Measurements from ENCODE around the gene ZC3H18.

The ZC3H18 gene

GRCh38 chr16:88552815-88553214, 17.4 kb upstream of the ZC3H18 start:
- Mint-ChIP-seq H3K4me3 (no peak overlapping the region), H3K4me1 (ENCODE audit: low read depth) (peaks cover 19% of the 10 kb centered on the region), H3K36me3 (ENCODE audit: low read depth) (no peaks in the 10 kb centered on the region), H3K27ac (no peak overlapping the region), H3K27me3 (peaks cover 4% of the 10 kb centered on the region), H3K9me3 (peaks cover 6% of the 10 kb centered on the region)
- DNase-seq = no peak

GRCh38 chr16:88553739-88554138, 16.5 kb upstream of the ZC3H18 start:
- no peak overlapping the region for H3K27ac Mint-ChIP-seq

GRCh38 chr16:88554711-88555264, 15.4 kb upstream of the ZC3H18 start:
- Mint-ChIP-seq H3K27me3 (peaks cover 11% of the 10 kb centered on the region), H3K4me3 (no peak overlapping the region), H3K36me3 (ENCODE audit: low read depth) (no peaks in the 10 kb centered on the region), H3K27ac (no peak overlapping the region), H3K9me3 (peaks cover 6% of the 10 kb centered on the region), H3K4me1 (ENCODE audit: low read depth) (peaks cover 12% of the 10 kb centered on the region)
- DNase-seq = no peak

More at GRCh38 chr16:88553739-88554138, 16.5 kb upstream of the ZC3H18 start:
- peaks cover 4% of the 10 kb centered on the region for H3K27me3 Mint-ChIP-seq
- H3K4me3 Mint-ChIP-seq = no peak overlapping the region
- no peaks in the 10 kb centered on the region for H3K36me3 Mint-ChIP-seq (ENCODE audit: low read depth)
- H3K9me3 Mint-ChIP-seq = peaks cover 6% of the 10 kb centered on the region
- no peak for DNase-seq
- H3K4me1 Mint-ChIP-seq (ENCODE audit: low read depth) = peaks cover 19% of the 10 kb centered on the region

- peaks cover 17% of the 10 kb centered on the region for H3K27me3 Mint-ChIP-seq
- peaks cover 6% of the 10 kb centered on the region for H3K9me3 Mint-ChIP-seq
- H3K4me1 Mint-ChIP-seq (ENCODE audit: low read depth) = peaks cover 3% of the 10 kb centered on the region
- no peaks in the 10 kb centered on the region for H3K36me3 Mint-ChIP-seq (ENCODE audit: low read depth)
- H3K4me3 Mint-ChIP-seq = no peak overlapping the region
- H3K27ac Mint-ChIP-seq = no peak overlapping the region
- no peak for DNase-seq
These were observed 13.8 kb upstream of the ZC3H18 start for GRCh38 chr16:88556294-88556988.

GRCh38 chr16:88558457-88559442, 11.5 kb upstream of the ZC3H18 start:
- no peak for DNase-seq
- H3K4me1 Mint-ChIP-seq (ENCODE audit: low read depth) = peaks cover 5% of the 10 kb centered on the region
- H3K36me3 Mint-ChIP-seq (ENCODE audit: low read depth) = no peaks in the 10 kb centered on the region
- H3K27ac Mint-ChIP-seq = no peak overlapping the region
- H3K27me3 Mint-ChIP-seq = peaks cover 17% of the 10 kb centered on the region
- H3K9me3 Mint-ChIP-seq = peaks cover 6% of the 10 kb centered on the region
- H3K4me3 Mint-ChIP-seq = no peak overlapping the region

GRCh38 chr16:88560714-88561484, 9.3 kb upstream of the ZC3H18 start:
- H3K27me3 Mint-ChIP-seq = peaks cover 17% of the 10 kb centered on the region
- peaks cover 6% of the 10 kb centered on the region for H3K9me3 Mint-ChIP-seq
- DNase-seq = no peak
- no peak overlapping the region for H3K4me3 Mint-ChIP-seq
- no peak overlapping the region for H3K27ac Mint-ChIP-seq
- H3K4me1 Mint-ChIP-seq (ENCODE audit: low read depth) = peaks cover 8% of the 10 kb centered on the region
- no peaks in the 10 kb centered on the region for H3K36me3 Mint-ChIP-seq (ENCODE audit: low read depth)

- Mint-ChIP-seq H3K27ac (no peak overlapping the region), H3K36me3 (ENCODE audit: low read depth) (no peaks in the 10 kb centered on the region)
- peak; percentile 64 for DNase-seq
These were observed 8.5 kb upstream of the ZC3H18 start for GRCh38 chr16:88561485-88562359.

GRCh38 chr16:88566158-88566557, 4.0 kb upstream of the ZC3H18 start:
- Mint-ChIP-seq H3K9me3 (no peaks in the 10 kb centered on the region), H3K4me1 (ENCODE audit: low read depth) (peaks cover 31% of the 10 kb centered on the region), H3K4me3 (no peak overlapping the region), H3K36me3 (ENCODE audit: low read depth) (peaks cover 8% of the 10 kb centered on the region), H3K27me3 (no peaks in the 10 kb centered on the region), H3K27ac (peak overlapping the region; percentile 57)
- DNase-seq = peak; percentile 73

More at GRCh38 chr16:88561485-88562359, 8.5 kb upstream of the ZC3H18 start:
- Mint-ChIP-seq H3K9me3 (no peaks in the 10 kb centered on the region), H3K27me3 (peaks cover 17% of the 10 kb centered on the region), H3K4me3 (no peak overlapping the region), H3K4me1 (ENCODE audit: low read depth) (peaks cover 17% of the 10 kb centered on the region)

- H3K4me3 Mint-ChIP-seq = peak overlapping the region; percentile 82
- DNase-seq = no peak
- peaks cover 36% of the 10 kb centered on the region for H3K36me3 Mint-ChIP-seq (ENCODE audit: low read depth)
- peaks cover 51% of the 10 kb centered on the region for H3K4me1 Mint-ChIP-seq (ENCODE audit: low read depth)
- H3K9me3 Mint-ChIP-seq = no peaks in the 10 kb centered on the region
- peak overlapping the region; percentile 84 for H3K27ac Mint-ChIP-seq
- H3K27me3 Mint-ChIP-seq = no peaks in the 10 kb centered on the region
These were observed 1.2 kb upstream of the ZC3H18 start for GRCh38 chr16:88568710-88569613.

- Mint-ChIP-seq H3K4me3 (peak overlapping the region; percentile 82), H3K36me3 (ENCODE audit: low read depth) (peaks cover 40% of the 10 kb centered on the region), H3K27me3 (no peaks in the 10 kb centered on the region), H3K4me1 (ENCODE audit: low read depth) (peaks cover 51% of the 10 kb centered on the region), H3K9me3 (no peaks in the 10 kb centered on the region), H3K27ac (peak overlapping the region; percentile 84)
- no peak for DNase-seq
These were observed 604 bp upstream of the ZC3H18 start for GRCh38 chr16:88569614-88569984.

- Mint-ChIP-seq H3K27me3 (no peaks in the 10 kb centered on the region), H3K4me1 (ENCODE audit: low read depth) (peaks cover 53% of the 10 kb centered on the region), H3K9me3 (no peaks in the 10 kb centered on the region), H3K4me3 (peak overlapping the region; percentile 94), H3K27ac (peak overlapping the region; percentile 92), H3K36me3 (ENCODE audit: low read depth) (peaks cover 48% of the 10 kb centered on the region)
- DNase-seq = no peak
These were observed 489 bp downstream of the ZC3H18 start for GRCh38 chr16:88570691-88571092.

- no peak for DNase-seq
- peaks cover 91% of the 10 kb centered on the region for H3K36me3 Mint-ChIP-seq (ENCODE audit: low read depth)
- no peak overlapping the region for H3K27ac Mint-ChIP-seq
- no peaks in the 10 kb centered on the region for H3K27me3 Mint-ChIP-seq
- H3K4me3 Mint-ChIP-seq = no peak overlapping the region
- H3K9me3 Mint-ChIP-seq = no peaks in the 10 kb centered on the region
- peaks cover 67% of the 10 kb centered on the region for H3K4me1 Mint-ChIP-seq (ENCODE audit: low read depth)
These were observed 5.0 kb downstream of the ZC3H18 start for GRCh38 chr16:88575251-88575650.

All from activated T-cell treated with anti-CD3 and anti-CD28 coated beads, Interleukin-2, amount 50 U/mL, for 24 hours (primary cell).